Gastrocnemius medialis (tissue), 4 donors: ENCODE data around the gene LIAS. TPM values are rescaled to one million over a fixed set of nuclear protein-coding genes. Genes with fewer than 3 reads are reported as not detected.
"Not testable (repeated sequence)": the region's sequence is repeated elsewhere in the genome, so short reads cannot be mapped to it uniquely, and the experiment has no call there.

Experiments
- ATAC-seq, 2 donors: fragments of 150-250 bp; one replicate each; pipeline ENCODE4 v1.9.1; 2016
- DNase-seq, 2 donors: peaks; one replicate each; pipeline ENCODE4 v3.0.0-alpha.2; 2019
- H3K27ac ChIP-seq, 4 donors: fragments of 200-600 bp; sonication (generic); 1 replicate in 1 of 4; 2 replicates in 3 of 4; pipeline ENCODE4 v1.5.1; 2016 to 2018; ENCODE audit warnings: mild to moderate bottlenecking in 2 of 4, moderate library complexity in 1 of 4
- H3K27me3 ChIP-seq, 3 donors: fragments of 200-600 bp; sonication (generic) in 2 of 3; 1 replicate in 1 of 3; 2 replicates in 2 of 3; pipeline versions ENCODE4 v1.5.1 to v1.6.0; 2016 to 2019; ENCODE audit warnings: mild to moderate bottlenecking in 1 of 3, moderate library complexity in 1 of 3
- H3K36me3 ChIP-seq, 2 donors: fragments of 200-600 bp; sonication (generic) in 1 of 2; one replicate each; pipeline ENCODE4 v1.5.1; 2017 to 2018
- H3K4me1 ChIP-seq, 2 donors: fragments of 200-600 bp; sonication (generic) in 1 of 2; one replicate each; pipeline ENCODE4 v1.5.1; 2016 to 2017; ENCODE audit warnings: mild to moderate bottlenecking in 2 of 2
- H3K4me3 ChIP-seq, 4 donors: fragments of 200-600 bp; sonication (generic) in 3 of 4; 1 replicate in 1 of 4; 2 replicates in 3 of 4; pipeline ENCODE4 v1.5.1; 2016 to 2019; ENCODE audit warnings: mild to moderate bottlenecking in 2 of 4
- H3K9me3 ChIP-seq, 3 donors: fragments of 200-600 bp; sonication (generic) in 2 of 3; 1 replicate in 1 of 3; 2 replicates in 2 of 3; pipeline ENCODE4 v1.5.1; 2016 to 2019
- POLR2A ChIP-seq, 2 donors: fragments of 450-650 bp; IDR thresholded peaks; one replicate each; pipeline ENCODE4 v1.6.1; 2017; ENCODE audit warnings: antibody characterized with exemption in 2 of 2, mild to moderate bottlenecking in 2 of 2, moderate library complexity in 2 of 2
- in situ Hi-C, 4 donors: fragments of 200-750 bp; cut with MboI; loops; one replicate each; pipeline versions ENCODE4 v1.15.0 to v1.8.0; 2017; ENCODE audit warnings: low sequenced_read_pairs in 4 of 4
- intact Hi-C: fragments of 100-400 bp; cut with DNase I; formaldehyde crosslinking; loops from one replicate; pipeline ENCODE4 v1.15.1; 2023; ENCODE audit warnings: low total_unique reads
- total RNA-seq, 4 donors: library from RNA; depleted of rRNA; stranded (reverse); fragments of >200 nt; gene quantifications; one replicate each; pipeline versions ENCODE4 v1.1.0 to v1.2.3, GENCODE V29; 2016
- TF ChIP-seq, protein P1 (sequence below), 5 experiments: fragments of 450-650 bp in 3 of 5; fragments of 200-600 bp in 2 of 5; sonication (generic) in 2 of 5; IDR thresholded peaks in 4 of 5; conservative IDR thresholded peaks in 1 of 5; 1 replicate in 4 of 5; 2 replicates in 1 of 5; pipeline ENCODE4 v1.5.1; 2016 to 2019; ENCODE audit warnings: antibody characterized with exemption in 5 of 5, mild to moderate bottlenecking in 3 of 5, moderate library complexity in 3 of 5

The LIAS gene
- total RNA-seq, result 10 to 100 TPM; 10.3 to 20.2 (median 12.1) TPM

DNA sequence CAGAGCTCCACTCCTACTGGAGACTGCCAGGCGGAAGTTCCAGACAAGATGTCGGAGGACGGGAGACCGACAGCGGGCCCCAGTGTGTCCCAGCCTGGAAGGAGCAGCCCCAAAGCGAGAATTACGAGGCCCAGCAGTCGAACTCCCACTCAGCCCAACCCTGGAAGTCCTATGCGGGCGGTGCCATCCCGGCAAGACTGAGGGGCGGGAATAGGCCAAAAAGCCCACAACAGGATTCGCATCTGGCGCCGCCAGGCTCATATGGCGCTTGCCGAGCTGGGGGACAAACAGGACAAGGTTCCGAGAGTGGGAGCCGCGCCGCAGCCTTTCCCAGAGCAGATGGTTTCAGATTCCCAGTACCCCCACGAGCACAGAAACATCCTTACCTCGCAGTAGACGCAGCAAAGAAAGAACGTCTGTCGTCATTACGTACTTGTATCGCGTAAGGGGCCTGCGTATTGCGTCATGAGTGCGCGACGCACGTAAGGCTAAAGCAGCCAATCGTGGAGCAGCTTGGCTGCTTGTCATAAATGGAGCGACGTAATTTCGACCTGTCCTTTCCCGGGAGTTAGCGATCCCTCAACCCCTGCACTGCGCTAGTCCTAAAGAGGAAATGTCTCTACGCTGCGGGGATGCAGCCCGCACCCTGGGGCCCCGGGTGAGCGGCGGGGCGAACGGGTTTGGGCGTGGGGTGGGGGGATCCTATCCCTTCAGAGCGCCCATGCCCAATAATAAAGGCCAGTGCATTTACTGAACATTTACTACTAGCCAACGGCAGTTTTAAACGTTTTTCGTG, at the start of gene LIAS, which contains the start of gene RPL9:
LIAS (plus strand) TSS at position 552 of the 796 bp plus-strand sequence; CDS start at position 614, 62 bp downstream.
RPL9 (minus strand) TSS at position 418 of the 796 bp plus-strand sequence. CDS start 483 bp downstream, outside the sequence.
- Histone ChIP-seq H3K4me3 (peak within 1 kb of the TSS; percentile 86 to 97 (median 90)), H3K4me1 (peaks cover 19 to 21% of the 10 kb centered on the region in 2 donors), H3K27ac (peak within 1 kb of the TSS; percentile 90 to 97 (median 95)), H3K36me3 (peaks cover 3 to 54% of the 10 kb centered on the region in 2 donors), H3K9me3 (no peaks in the 10 kb centered on the region), H3K27me3 (no peaks in the 10 kb centered on the region)
- intact Hi-C loops (loop anchor here (1.0 to 5.0 kb wide), 7 partner anchors 68 to 599 kb away; partner anchors contain the start of genes N4BP2, RFC1, SMIM14 and UBE2K), in situ Hi-C loops (loop anchor here in 3 of 4 donors (25.0 kb wide), 2 partner anchors 179 to 854 kb away; partner anchors contain the start of gene SMIM14 (in 2 of the 3))
- TF ChIP-seq, protein P1, sequence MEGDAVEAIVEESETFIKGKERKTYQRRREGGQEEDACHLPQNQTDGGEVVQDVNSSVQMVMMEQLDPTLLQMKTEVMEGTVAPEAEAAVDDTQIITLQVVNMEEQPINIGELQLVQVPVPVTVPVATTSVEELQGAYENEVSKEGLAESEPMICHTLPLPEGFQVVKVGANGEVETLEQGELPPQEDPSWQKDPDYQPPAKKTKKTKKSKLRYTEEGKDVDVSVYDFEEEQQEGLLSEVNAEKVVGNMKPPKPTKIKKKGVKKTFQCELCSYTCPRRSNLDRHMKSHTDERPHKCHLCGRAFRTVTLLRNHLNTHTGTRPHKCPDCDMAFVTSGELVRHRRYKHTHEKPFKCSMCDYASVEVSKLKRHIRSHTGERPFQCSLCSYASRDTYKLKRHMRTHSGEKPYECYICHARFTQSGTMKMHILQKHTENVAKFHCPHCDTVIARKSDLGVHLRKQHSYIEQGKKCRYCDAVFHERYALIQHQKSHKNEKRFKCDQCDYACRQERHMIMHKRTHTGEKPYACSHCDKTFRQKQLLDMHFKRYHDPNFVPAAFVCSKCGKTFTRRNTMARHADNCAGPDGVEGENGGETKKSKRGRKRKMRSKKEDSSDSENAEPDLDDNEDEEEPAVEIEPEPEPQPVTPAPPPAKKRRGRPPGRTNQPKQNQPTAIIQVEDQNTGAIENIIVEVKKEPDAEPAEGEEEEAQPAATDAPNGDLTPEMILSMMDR (IDR thresholded peaks at IDR 0.05 in 4 of 5, conservative IDR thresholded peaks at IDR 0.05 in 1 of 5), result peak in 1 of 5 experiments; percentile 18
- TF ChIP-seq POLR2A (IDR thresholded peaks at IDR 0.05), result peak; percentile 95 to 96
- ATAC-seq (peak; percentile 96 to 98), DNase-seq (peak; percentile 94 to 98)

DNA sequence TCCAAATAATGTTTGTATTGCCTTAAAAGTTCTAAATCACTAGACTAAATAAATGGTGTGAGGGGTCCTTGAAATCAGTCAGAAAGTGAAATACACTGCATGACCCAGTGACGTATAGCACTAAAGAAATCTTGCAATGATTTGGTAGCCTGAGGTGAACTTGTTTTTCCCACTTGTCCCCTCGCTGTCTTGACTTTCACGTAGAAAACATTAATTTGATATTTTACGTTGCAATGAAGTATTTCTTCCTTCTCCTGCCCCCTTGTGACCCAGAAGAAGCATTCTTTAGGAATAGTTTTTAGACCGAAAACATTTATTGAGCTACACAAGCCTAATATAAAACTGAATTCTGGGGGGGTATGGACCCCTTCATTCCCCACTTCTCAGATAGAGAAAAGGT, 48.4 kb upstream of the LIAS start:
- Histone ChIP-seq H3K27ac (no peak overlapping the region), H3K4me1 (no peaks in the 10 kb centered on the region), H3K4me3 (no peak overlapping the region), H3K36me3 (no peaks in the 10 kb centered on the region), H3K27me3 (no peaks in the 10 kb centered on the region), H3K9me3 (no peaks in the 10 kb centered on the region)
- no peak for ATAC-seq
- DNase-seq, result no peak
- no peak for TF ChIP-seq POLR2A (IDR thresholded peaks at IDR 0.05)
- TF ChIP-seq, protein P1 (IDR thresholded peaks at IDR 0.05 in 4 of 5, conservative IDR thresholded peaks at IDR 0.05 in 1 of 5), result no peak
- intact Hi-C loops (no loop called here), in situ Hi-C loops (no loop called here)

DNA sequence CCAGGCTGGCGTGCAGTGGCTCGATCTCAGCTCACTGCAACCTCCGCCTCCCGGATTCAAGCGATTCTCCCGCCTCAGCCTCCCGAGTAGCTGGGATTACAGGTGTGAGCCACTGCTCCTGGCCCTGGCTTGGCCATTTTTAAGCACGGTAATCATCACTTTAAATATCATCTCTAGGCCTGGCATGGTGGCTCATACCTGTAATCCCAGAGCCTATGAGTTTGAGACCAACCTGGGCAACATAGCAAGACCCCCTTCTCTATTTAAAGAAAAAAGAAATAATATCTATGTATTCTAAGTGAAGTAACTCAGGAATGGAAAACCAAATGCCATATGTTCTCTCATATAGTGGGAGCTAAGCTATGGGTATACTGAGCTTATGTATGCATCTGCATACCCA, 47.3 kb upstream of the LIAS start:
- DNase-seq, H3K4me1 ChIP-seq, H3K27me3 ChIP-seq, intact Hi-C loops, H3K9me3 ChIP-seq, H3K36me3 ChIP-seq, in situ Hi-C loops, H3K4me3 ChIP-seq, H3K27ac ChIP-seq, ATAC-seq: not testable (repeated sequence)

DNA sequence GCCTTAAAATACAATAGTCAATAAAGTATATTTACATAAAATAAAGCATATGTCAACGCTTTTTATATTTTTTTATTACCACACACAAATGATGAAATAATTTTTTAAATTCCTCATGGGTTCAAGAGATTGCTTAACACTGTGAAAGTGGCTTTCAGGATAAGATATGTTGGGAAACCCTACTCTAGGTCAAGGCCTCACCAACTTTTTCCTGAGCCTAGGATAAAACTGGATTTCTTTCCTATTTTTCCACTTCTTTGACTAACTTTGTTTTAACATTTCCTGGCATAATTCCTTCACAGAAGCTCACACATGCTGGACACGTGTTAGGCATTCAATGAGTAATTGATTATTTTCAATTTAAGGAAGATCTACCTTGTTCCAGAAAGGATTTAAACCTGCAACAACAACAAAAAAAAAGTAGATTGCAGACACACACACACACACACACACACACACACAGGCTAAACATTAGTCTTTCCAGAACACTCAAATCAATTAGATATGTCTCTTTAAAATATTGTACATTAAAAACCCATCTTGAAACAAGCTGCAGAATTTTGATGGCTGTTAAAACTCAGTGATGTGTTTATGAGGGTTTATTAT, 43.1 kb upstream of the LIAS start:
- Histone ChIP-seq H3K4me1 (no peaks in the 10 kb centered on the region), H3K27ac (no peak overlapping the region), H3K9me3 (no peaks in the 10 kb centered on the region), H3K36me3 (no peaks in the 10 kb centered on the region), H3K27me3 (no peaks in the 10 kb centered on the region), H3K4me3 (no peak overlapping the region)
- no peak for DNase-seq
- intact Hi-C loops, result no loop called here
- in situ Hi-C loops, result no loop called here
- ATAC-seq, result no peak
- no peak for TF ChIP-seq POLR2A (IDR thresholded peaks at IDR 0.05)
- TF ChIP-seq, protein P1 (IDR thresholded peaks at IDR 0.05 in 4 of 5, conservative IDR thresholded peaks at IDR 0.05 in 1 of 5), result no peak

DNA sequence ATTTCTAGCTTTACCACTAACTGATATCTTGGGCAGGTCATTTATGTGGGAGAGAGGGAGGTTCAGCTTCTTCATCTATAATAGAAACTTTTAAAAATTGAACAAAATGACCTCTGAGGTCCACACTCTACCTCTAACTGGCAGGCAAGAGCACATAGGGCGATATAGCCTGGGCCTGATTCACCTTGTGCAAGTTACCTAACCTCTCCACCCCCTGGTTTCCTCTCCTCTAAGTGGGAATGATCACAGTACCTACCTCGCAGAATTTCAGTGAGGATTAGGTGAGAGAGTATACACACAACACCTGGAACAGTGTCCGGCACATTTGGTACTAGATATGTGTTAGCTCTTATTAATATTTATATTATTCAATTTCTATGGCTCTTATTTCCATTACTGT, 36.6 kb upstream of the LIAS start:
- TF ChIP-seq POLR2A (IDR thresholded peaks at IDR 0.05), result no peak
- TF ChIP-seq, protein P1 (IDR thresholded peaks at IDR 0.05 in 4 of 5, conservative IDR thresholded peaks at IDR 0.05 in 1 of 5), result no peak
- in situ Hi-C loops (no loop called here), intact Hi-C loops (no loop called here)
- H3K36me3 ChIP-seq, result no peaks in the 10 kb centered on the region
- ATAC-seq (no peak), DNase-seq (no peak)
- H3K27ac ChIP-seq, result no peak overlapping the region
- no peak overlapping the region for H3K4me3 ChIP-seq
- H3K9me3 ChIP-seq, result no peaks in the 10 kb centered on the region
- no peaks in the 10 kb centered on the region for H3K27me3 ChIP-seq
- no peaks in the 10 kb centered on the region for H3K4me1 ChIP-seq

DNA sequence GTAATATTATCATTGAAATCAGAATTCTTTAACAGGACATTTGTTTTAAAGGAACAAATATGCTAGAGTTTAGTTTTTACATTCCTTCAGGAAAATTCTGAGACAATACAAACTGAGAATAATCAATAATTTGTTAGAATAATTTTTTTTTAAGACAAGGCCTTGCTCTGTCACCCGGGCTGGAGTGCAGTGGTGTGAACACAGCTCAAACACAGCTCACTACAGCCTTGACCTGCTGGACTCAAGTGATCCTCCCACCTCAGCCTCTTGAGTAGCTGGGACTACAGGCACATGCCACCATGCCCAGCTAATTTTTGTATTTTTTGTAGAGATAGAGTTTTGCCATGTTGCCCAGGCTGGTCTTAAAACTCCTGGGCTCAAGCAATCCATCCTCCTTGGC, 33.6 kb upstream of the LIAS start:
- H3K9me3 ChIP-seq, intact Hi-C loops, H3K4me1 ChIP-seq, H3K4me3 ChIP-seq, H3K27me3 ChIP-seq, DNase-seq, H3K36me3 ChIP-seq, in situ Hi-C loops, ATAC-seq, H3K27ac ChIP-seq: not testable (repeated sequence)
